SW 1271 (cell line): Measurements from ENCODE around the gene KLRC4.
"Not testable (repeated sequence)": the region's sequence is repeated elsewhere in the genome, so short reads cannot be mapped to it uniquely, and the experiment has no call there.

Experiments
- DNase-seq, 2 experiments: peaks; one replicate each; lab custom pipeline; 2025; lab: John Stamatoyannopoulos, UW

Gene KLRC4

GRCh38 chr12:10368206-10369171 is 41.1 kb downstream of the KLRC4 start:
- DNase-seq = no peak

GRCh38 chr12:10367714-10368113 is 41.8 kb downstream of the KLRC4 start:
- not testable (repeated sequence) for DNase-seq

GRCh38 chr12:10366875-10367274 is 42.7 kb downstream of the KLRC4 start:
- DNase-seq = peak; percentile 47 to 92

- peak in 1 of 2 experiments; percentile 34 for DNase-seq
Measured at GRCh38 chr12:10365696-10366405, 43.7 kb downstream of the KLRC4 start.

- peak; percentile 43 to 86 for DNase-seq
Measured at GRCh38 chr12:10364815-10365622, 44.5 kb downstream of the KLRC4 start.

GRCh38 chr12:10363914-10364814 is 45.4 kb downstream of the KLRC4 start:
- DNase-seq = peak in 1 of 2 experiments; percentile 58

- DNase-seq = no peak
Measured at GRCh38 chr12:10363658-10363913, 46.0 kb downstream of the KLRC4 start.

- DNase-seq = no peak
Measured at GRCh38 chr12:10362828-10363657, 46.5 kb downstream of the KLRC4 start.

DNA sequence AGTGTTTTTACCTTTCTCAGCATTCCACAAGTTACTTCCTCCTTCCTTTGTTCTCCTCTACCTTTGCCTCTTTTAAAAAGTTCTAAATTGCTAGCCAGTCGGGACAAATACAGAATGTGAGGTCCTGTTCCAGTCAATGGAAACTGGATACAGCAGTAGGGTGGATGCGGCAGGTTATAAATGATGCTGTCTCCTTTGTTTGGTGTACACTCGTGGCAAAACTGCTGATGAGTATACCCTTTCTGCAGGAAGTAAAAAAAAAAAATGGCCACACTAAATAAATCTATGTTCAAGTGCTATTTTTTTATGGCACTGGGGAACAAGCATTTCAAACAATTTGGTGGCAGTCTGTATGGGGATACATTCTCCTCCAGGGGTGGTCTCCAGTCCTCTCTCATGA is 47.2 kb downstream of the KLRC4 start:
- no peak for DNase-seq

DNA sequence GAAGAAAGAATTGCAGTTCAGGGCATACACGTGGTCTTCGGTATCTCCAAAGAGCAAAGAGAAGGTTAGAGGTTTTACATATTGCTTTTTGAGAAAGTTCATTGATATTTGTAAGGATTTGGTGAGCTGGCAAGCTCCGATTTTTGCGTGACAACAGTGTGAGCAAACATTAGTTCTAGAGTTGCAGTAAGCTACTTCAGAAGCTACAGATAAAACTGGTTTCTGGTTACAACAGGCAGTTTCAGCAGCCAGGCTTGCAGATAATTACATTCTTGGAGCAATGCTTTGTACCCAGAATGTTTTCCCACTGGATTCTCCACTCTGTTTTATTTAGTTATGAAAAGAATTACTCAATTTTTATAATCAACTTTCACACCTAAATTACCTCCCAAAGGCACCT is 47.9 kb downstream of the KLRC4 start:
- no peak for DNase-seq

- DNase-seq = no peak
Measured at GRCh38 chr12:10361084-10361483, 48.5 kb downstream of the KLRC4 start.

- DNase-seq = no peak
Measured at GRCh38 chr12:10358969-10359368, 50.6 kb downstream of the KLRC4 start.

DNA sequence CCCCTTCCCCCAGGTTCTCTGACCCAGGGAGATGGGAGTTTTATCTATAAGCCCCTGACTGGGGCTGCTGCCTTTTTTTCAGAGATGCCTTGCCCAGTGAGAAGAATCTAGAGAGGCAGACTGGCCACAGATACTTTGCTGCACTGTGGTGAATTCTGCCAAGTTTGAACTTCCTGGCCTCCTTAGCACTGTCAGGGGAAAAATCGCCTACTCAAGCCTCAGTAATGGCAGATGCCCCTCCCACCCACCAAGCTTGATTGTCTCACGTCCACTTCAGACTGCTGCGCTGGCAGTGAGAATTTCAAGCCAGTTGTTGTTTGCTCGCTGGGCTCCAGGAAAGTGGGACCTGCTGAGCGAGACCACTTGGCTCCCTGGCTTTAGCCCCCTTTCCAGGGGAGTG is 51.4 kb downstream of the KLRC4 start:
- DNase-seq = no peak
